Right lobe of liver (tissue), 6 donors: ENCODE measurements around the gene DLGAP5. TPM values are rescaled to one million over a fixed set of nuclear protein-coding genes. Genes with fewer than 3 reads are reported as not detected.

Source experiments
- ATAC-seq, 4 donors: fragments of 200-7000 bp; cut with Tn5 transposase; one replicate each; pipeline ENCODE4 v1.9.1; 2020; ENCODE audit warnings: mild to moderate bottlenecking in 4 of 4, moderate library complexity in 4 of 4
- DNase-seq, 3 donors: peaks; one replicate each; pipeline ENCODE4 v3.0.0-alpha.2; 2020
- H3K27ac ChIP-seq, 3 donors: fragments of 200-600 bp; one replicate each; pipeline ENCODE4 v1.8.0; 2022
- H3K27me3 ChIP-seq, 2 donors: fragments of 200-600 bp; one replicate each; pipeline ENCODE4 v1.8.0; 2022
- H3K36me3 ChIP-seq, 4 donors: fragments of 200-600 bp; sonication (generic) in 1 of 4; one replicate each; pipeline versions ENCODE4 v1.5.1 to v1.8.0; 2017 to 2022; ENCODE audit warnings: control low read depth in 1 of 4
- H3K4me1 ChIP-seq, 4 donors: fragments of 200-600 bp; sonication (generic) in 1 of 4; one replicate each; pipeline versions ENCODE4 v1.5.1 to v1.8.0; 2017 to 2022; ENCODE audit warnings: control low read depth in 1 of 4
- H3K4me3 ChIP-seq, 3 donors: fragments of 200-600 bp; one replicate each; pipeline ENCODE4 v1.8.0; 2022
- H3K9me3 ChIP-seq, 4 donors: fragments of 200-600 bp; sonication (generic) in 1 of 4; one replicate each; pipeline versions ENCODE4 v1.5.1 to v1.8.0; 2017 to 2022; ENCODE audit warnings: control low read depth in 1 of 4
- CTCF ChIP-seq, 4 donors: fragments of 200-600 bp in 3 of 4; fragments of 450-650 bp in 1 of 4; IDR thresholded peaks; one replicate each; pipeline versions ENCODE4 v1.5.1 to v1.8.0; 2016 to 2022; ENCODE audit warnings: antibody characterized with exemption in 4 of 4, mild to moderate bottlenecking in 2 of 4
- POLR2A ChIP-seq: fragments of 450-650 bp; IDR thresholded peaks from one replicate; pipeline ENCODE4 v1.6.1; 2017; ENCODE audit warnings: antibody characterized with exemption, mild to moderate bottlenecking
- WGBS: methylation state at CpG from one replicate; pipeline ENCODE4 v1.1.6; 2018; ENCODE audit warnings: low coverage, low lambda C conversion rate; ENCODE audit not compliant: insufficient coverage; ENCODE audit errors: missing lambda C conversion rate; 5-methylcytosine and 5-hydroxymethylcytosine counted together
- intact Hi-C, 2 donors: fragments of 100-400 bp; cut with DNase I; formaldehyde crosslinking; loops; one replicate each; pipeline versions ENCODE4 v1.11.2 to v1.14.1; 2022
- total RNA-seq, 6 experiments: library from RNA; depleted of rRNA in 2 of 6; stranded (reverse); fragments of >200 nt in 2 of 6; fragmentation: NEBNext Ultra II Directional in 3 of 6; extraction: Animal tissue kit (Norgen Biotek cat#: 25700) in 3 of 6; gene quantifications; one replicate each; pipeline versions ENCODE4 v1.1.0 to v1.2.4, GENCODE V29; 2016 to 2023
- donor health status: DM: no; HTN: yes; CAD: no.
- donor health status: DM: no; HTN: no; CAD: no.
- donor health status: DM: no; HTN: no; CAD: no.
- donor health status: DM: no; HTN: yes; CAD: no.
- donor health status: DM: no; HTN: yes; CAD: no.

The DLGAP5 gene
- total RNA-seq, 6 experiments from 2014 or later = 0.27 to 1.3 (median 0.86) TPM; not detected in 1

GRCh38 chr14:55131370-55132137 lies 59.8 kb downstream of the DLGAP5 start:
- Histone ChIP-seq H3K27me3 (no peaks in the 10 kb centered on the region), H3K9me3 (no peaks in the 10 kb centered on the region), H3K4me1 (peaks cover 0 to 12% (median 0%) of the 10 kb centered on the region in 4 donors), H3K36me3 (no peaks in the 10 kb centered on the region), H3K4me3 (no peak overlapping the region), H3K27ac (no peak overlapping the region)
- peak in 2 of 4 donors; percentile 9 to 18 for ATAC-seq
- DNase-seq = no peak
- TF ChIP-seq POLR2A (no peak), CTCF (IDR thresholded peaks at IDR 0.05) (no peak)
- intact Hi-C loops = no loop called here
- 63% methylated on average over 6 of the region's 7 CpGs for WGBS

- DNase-seq = no peak
These were observed 61.2 kb downstream of the DLGAP5 start for GRCh38 chr14:55130196-55130550.

GRCh38 chr14:55129428-55130195 lies 61.8 kb downstream of the DLGAP5 start:
- Histone ChIP-seq H3K36me3 (no peaks in the 10 kb centered on the region), H3K27ac (peak overlapping the region; percentile 39 to 82 (median 68)), H3K27me3 (no peaks in the 10 kb centered on the region), H3K4me3 (peak overlapping the region; percentile 45 to 53 (median 49)), H3K9me3 (no peaks in the 10 kb centered on the region), H3K4me1 (peaks cover 0 to 12% (median 0%) of the 10 kb centered on the region in 4 donors)
- intact Hi-C loops = no loop called here
- peak; percentile 50 to 71 (median 66) for DNase-seq
- 0% methylated on average over 12 of the region's 53 CpGs for WGBS
- ATAC-seq = peak; percentile 57 to 71 (median 62)
- TF ChIP-seq CTCF (IDR thresholded peaks at IDR 0.05) (no peak), POLR2A (no peak)

More at GRCh38 chr14:55130196-55130550, 61.2 kb downstream of the DLGAP5 start:
- peak overlapping the region; percentile 45 to 53 (median 49) for H3K4me3 ChIP-seq
- TF ChIP-seq POLR2A (no peak), CTCF (IDR thresholded peaks at IDR 0.05) (no peak)
- peak overlapping the region; percentile 39 to 82 (median 68) for H3K27ac ChIP-seq
- no peaks in the 10 kb centered on the region for H3K9me3 ChIP-seq
- intact Hi-C loops = no loop called here
- ATAC-seq = peak in 2 of 4 donors; percentile 4 to 41
- H3K4me1 ChIP-seq = peaks cover 0 to 12% (median 0%) of the 10 kb centered on the region in 4 donors
- H3K27me3 ChIP-seq = no peaks in the 10 kb centered on the region
- H3K36me3 ChIP-seq = no peaks in the 10 kb centered on the region
- WGBS = 15% methylated on average over 6 of the region's 10 CpGs

- peak within 1 kb of the TSS; percentile 39 to 82 (median 68) for H3K27ac ChIP-seq
- H3K9me3 ChIP-seq = no peaks in the 10 kb centered on the region
- peaks cover 0 to 12% (median 0%) of the 10 kb centered on the region in 4 donors for H3K4me1 ChIP-seq
- H3K36me3 ChIP-seq = no peaks in the 10 kb centered on the region
- DNase-seq (peak; percentile 60 to 75 (median 74)), ATAC-seq (peak; percentile 78 to 85 (median 81))
- intact Hi-C loops = no loop called here
- no peak for TF ChIP-seq CTCF (IDR thresholded peaks at IDR 0.05)
- TF ChIP-seq POLR2A = peak; percentile 65
- no peaks in the 10 kb centered on the region for H3K27me3 ChIP-seq
- WGBS = 0% methylated on average over 8 of the region's 50 CpGs
- peak within 1 kb of the TSS; percentile 45 to 53 (median 49) for H3K4me3 ChIP-seq
These were observed 62.3 kb downstream of the DLGAP5 start, which contains the start of gene LGALS3 for GRCh38 chr14:55129086-55129427. Gene LGALS3 (plus strand): TSS chr14:55129252. CDS start chr14:55137374, 8,122 bp downstream.
